HEK293T (cell line): Measurements from ENCODE around the gene GPX5.
"Not testable (repeated sequence)": the region's sequence is repeated elsewhere in the genome, so short reads cannot be mapped to it uniquely, and the experiment has no call there.

Experiments used
- CTCF ChIA-PET: fragments of 350-600 bp; formaldehyde crosslinking; extraction: SDS; loops from one replicate; lab custom pipeline; 2021; ENCODE audit warnings: antibody characterized with exemption, inconsistent platforms; lab: Yijun Ruan, JAX
- POLR2A ChIA-PET: fragments of 350-600 bp; formaldehyde crosslinking; extraction: SDS; loops from one replicate; lab custom pipeline; 2020; ENCODE audit warnings: antibody characterized with exemption, inconsistent platforms; lab: Yijun Ruan, JAX
- DNase-seq: peaks from one replicate; pipeline ENCODE4 v3.0.0; 2012; ENCODE audit warnings: mixed read lengths; ENCODE audit errors: extremely low spot score
- ARNT ChIP-seq: fragments of 450-650 bp; IDR thresholded peaks from 2 replicates; pipeline ENCODE4 v1.6.1; 2017; ENCODE audit warnings: mild to moderate bottlenecking
- BHLHE40 ChIP-seq: fragments of 450-650 bp; IDR thresholded peaks from 2 replicates; pipeline ENCODE4 v1.6.1; 2016; ENCODE audit warnings: mild to moderate bottlenecking, moderate library complexity, borderline replicate concordance
- CTBP1 ChIP-seq: fragments of 450-650 bp; IDR thresholded peaks from 2 replicates; pipeline ENCODE4 v1.6.1; 2016; ENCODE audit warnings: borderline replicate concordance
- ELF4 ChIP-seq: fragments of 450-650 bp; IDR thresholded peaks from 2 replicates; pipeline ENCODE4 v1.6.1; 2017; ENCODE audit warnings: antibody characterized with exemption
- FOXA1 ChIP-seq: fragments of 450-650 bp; IDR thresholded peaks from 2 replicates; pipeline ENCODE4 v1.6.1; 2016; ENCODE audit warnings: mild to moderate bottlenecking
- FOXK2 ChIP-seq: fragments of 450-650 bp; IDR thresholded peaks from 2 replicates; pipeline ENCODE4 v1.6.1; 2016; ENCODE audit warnings: mild to moderate bottlenecking
- FOXM1 ChIP-seq: fragments of 450-650 bp; IDR thresholded peaks from 2 replicates; pipeline ENCODE4 v1.6.1; 2017; ENCODE audit warnings: mild to moderate bottlenecking, borderline replicate concordance
- HDGF ChIP-seq: fragments of 450-650 bp; IDR thresholded peaks from 2 replicates; pipeline ENCODE4 v1.6.1; 2017; ENCODE audit warnings: antibody characterized with exemption, borderline replicate concordance
- L3MBTL2 ChIP-seq: fragments of 450-650 bp; conservative IDR thresholded peaks from 2 replicates; pipeline ENCODE4 v1.6.1; 2016; ENCODE audit warnings: mild to moderate bottlenecking
- LEF1 ChIP-seq: fragments of 450-650 bp; IDR thresholded peaks from 2 replicates; pipeline ENCODE4 v1.6.1; 2017; ENCODE audit warnings: mild to moderate bottlenecking, borderline replicate concordance
- NFRKB ChIP-seq: fragments of 450-650 bp; IDR thresholded peaks from 2 replicates; pipeline ENCODE4 v1.6.1; 2016; ENCODE audit warnings: mild to moderate bottlenecking, moderate library complexity
- SP1 ChIP-seq: fragments of 450-650 bp; IDR thresholded peaks from 2 replicates; pipeline ENCODE4 v1.6.1; 2017
- SUZ12 ChIP-seq: fragments of 450-650 bp; IDR thresholded peaks from 2 replicates; pipeline ENCODE4 v1.6.1; 2016; ENCODE audit warnings: mild to moderate bottlenecking
- TARDBP ChIP-seq: fragments of 450-650 bp; IDR thresholded peaks from 2 replicates; pipeline ENCODE4 v1.6.1; 2016
- ZNF384 ChIP-seq: fragments of 450-650 bp; IDR thresholded peaks from 2 replicates; pipeline ENCODE4 v1.6.1; 2016
- TF ChIP-seq, protein P1 (sequence below): fragments of 450-650 bp; IDR thresholded peaks from 2 replicates; pipeline ENCODE4 v1.6.1; 2016

GPX5 gene

DNA sequence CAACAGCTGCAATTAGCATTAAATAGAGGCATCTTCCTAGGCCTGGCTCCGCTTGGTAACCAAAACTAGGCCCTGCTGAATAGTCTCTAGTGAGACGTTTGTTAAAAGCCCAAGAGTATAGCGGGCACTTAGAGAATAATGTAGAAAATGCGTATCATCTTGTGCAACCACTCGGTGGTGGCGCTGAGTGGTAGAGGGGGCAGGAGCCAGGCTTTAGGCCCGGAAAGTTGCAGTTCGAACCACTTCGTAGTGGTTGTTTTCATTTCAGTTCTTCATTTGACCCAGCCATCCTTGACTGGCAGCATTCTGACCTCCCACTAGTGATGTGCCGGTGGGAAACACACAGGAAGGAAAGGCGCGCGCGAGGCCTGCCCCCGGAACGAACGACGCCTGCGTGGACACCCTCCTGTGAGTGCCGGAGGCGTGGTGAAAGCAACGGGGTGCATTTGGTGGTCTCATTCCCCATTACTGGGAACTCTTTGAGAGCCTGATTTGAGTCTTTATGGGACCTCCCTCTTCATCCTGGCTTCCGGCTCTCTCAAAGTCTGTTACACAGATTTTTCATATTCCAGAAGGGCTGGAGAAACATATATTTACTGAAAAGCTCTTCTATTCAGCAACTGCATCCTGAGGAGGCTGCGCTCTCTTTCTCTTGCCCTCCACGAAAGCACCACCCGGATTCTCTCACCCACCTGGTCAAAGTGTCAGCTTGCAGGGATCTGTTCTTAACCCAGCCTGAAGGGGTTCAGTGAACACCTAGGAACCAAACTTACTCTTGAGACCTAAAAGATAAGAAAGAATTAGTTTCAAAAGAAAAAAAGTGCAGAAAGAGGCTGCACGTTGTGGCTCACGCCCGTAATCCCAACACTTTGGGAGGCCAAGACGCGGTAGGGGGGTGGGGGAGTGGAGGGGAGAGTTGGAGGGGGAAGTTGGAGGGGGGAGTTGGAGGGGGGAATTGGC is 18.2 kb downstream of the GPX5 start:
- ChIA-PET POLR2A (interaction anchor here (1.7 to 2.7 kb wide), 2 partner anchors 42 to 97 kb away, joined by 9 to 20 read pairs; a partner anchor contains a TSS), CTCF (interaction anchor here (0.6 to 1.6 kb wide), 2 partner anchors 21 to 398 kb away, joined by 4 read pairs; no protein-coding TSS in a partner anchor)
- no peak for DNase-seq
- no peak for TF ChIP-seq ZNF384
- no peak for TF ChIP-seq BHLHE40
- TF ChIP-seq LEF1: no peak
- no peak for TF ChIP-seq CTBP1
- TF ChIP-seq, protein P1, sequence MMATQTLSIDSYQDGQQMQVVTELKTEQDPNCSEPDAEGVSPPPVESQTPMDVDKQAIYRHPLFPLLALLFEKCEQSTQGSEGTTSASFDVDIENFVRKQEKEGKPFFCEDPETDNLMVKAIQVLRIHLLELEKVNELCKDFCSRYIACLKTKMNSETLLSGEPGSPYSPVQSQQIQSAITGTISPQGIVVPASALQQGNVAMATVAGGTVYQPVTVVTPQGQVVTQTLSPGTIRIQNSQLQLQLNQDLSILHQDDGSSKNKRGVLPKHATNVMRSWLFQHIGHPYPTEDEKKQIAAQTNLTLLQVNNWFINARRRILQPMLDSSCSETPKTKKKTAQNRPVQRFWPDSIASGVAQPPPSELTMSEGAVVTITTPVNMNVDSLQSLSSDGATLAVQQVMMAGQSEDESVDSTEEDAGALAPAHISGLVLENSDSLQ: no peak
- TF ChIP-seq SUZ12: no peak
- no peak for TF ChIP-seq ELF4
- no peak for TF ChIP-seq FOXA1
- no peak for TF ChIP-seq TARDBP
- no peak for TF ChIP-seq NFRKB
- no peak for TF ChIP-seq HDGF
- no peak for TF ChIP-seq SP1
- no peak for TF ChIP-seq ARNT
- no peak for TF ChIP-seq FOXK2
- no peak for TF ChIP-seq L3MBTL2
- no peak for TF ChIP-seq FOXM1

DNA sequence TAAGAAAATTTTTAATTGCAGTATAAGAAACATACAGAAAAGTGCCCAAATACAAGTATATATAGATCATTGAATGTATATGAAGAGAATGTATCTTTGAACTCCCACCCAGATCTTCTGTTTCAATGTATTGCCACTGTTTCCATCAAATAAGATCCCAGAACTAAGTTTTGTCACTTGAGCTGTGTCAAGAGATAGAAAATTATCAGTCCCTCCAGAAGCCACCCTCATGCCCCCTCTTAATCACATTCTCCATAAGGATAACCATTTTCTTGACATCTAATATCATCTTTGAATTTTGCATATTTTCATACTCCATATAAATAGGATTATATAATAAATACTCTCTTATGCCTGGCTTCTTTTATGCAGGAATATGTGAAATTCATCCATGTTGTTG is 20.3 kb downstream of the GPX5 start:
- no peak for DNase-seq
- ChIA-PET CTCF (no interaction called here), POLR2A (no interaction called here)
- TF ChIP-seq FOXK2: no peak
- TF ChIP-seq SP1: no peak
- TF ChIP-seq FOXA1: no peak
- TF ChIP-seq NFRKB: no peak
- TF ChIP-seq, protein P1: no peak
- TF ChIP-seq ZNF384: no peak
- no peak for TF ChIP-seq ELF4
- no peak for TF ChIP-seq BHLHE40

DNA sequence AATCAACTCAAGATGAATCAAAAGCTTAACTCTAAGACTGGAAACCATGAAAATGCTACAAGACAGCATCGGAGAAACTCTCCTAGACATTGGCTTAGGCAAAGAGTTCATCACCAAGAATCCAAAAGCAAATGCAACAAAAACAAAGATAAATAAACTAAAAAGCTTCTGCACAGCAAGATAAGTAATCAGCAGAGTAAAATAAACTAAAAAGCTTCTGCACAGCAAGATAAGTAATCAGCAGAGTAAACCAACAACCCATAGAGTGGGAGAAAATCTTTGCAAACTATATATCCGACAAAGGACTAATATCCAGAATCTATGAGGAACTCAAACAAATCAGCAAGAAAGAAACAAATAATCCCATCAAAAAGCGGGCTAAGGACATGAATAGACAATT is 21.3 kb downstream of the GPX5 start:
- DNase-seq, CTCF ChIA-PET, POLR2A ChIA-PET: not testable (repeated sequence)

DNA sequence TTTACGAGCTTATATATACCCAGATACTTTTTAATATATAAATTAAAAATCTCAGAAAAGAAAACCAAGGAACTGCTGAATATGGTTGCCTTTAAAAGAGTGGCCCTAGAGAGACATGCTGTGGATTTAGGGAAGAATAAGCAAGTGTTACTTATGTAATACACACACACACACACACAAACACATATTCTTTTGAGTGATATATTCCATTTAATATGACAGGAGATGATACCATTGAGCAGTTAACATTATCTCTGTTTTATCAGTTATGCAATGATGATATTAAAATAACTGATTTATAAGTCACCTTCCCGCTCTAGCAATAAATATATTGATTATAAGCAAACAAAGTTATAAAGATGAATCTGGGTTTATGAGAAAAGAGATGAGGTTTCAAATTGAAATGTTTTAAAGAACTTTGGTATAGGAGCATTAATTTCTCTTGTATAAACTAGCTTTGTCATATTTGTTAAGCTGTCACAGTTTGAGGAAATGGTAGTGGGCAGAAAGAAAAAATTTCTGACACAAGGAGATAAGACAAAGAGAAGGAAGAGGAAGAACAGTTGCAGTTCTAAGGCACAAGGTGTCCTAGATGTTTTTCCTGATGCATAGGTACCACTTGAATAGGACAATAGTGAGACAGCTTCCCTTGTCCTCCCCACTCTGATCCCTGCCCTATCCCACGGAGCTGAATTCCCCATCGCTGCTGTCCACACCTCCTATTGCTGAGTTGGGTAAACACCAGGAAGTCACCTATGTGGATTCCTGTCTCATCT is 26.4 kb downstream of the GPX5 start:
- POLR2A ChIA-PET: no interaction called here
- CTCF ChIA-PET: interaction anchor here (0.7 to 1.3 kb wide), 2 partner anchors 10 to 41 kb away, joined by 3 read pairs; no protein-coding TSS in a partner anchor
- no peak for DNase-seq
- TF ChIP-seq ARNT (no peak), L3MBTL2 (no peak), SUZ12 (no peak)

DNA sequence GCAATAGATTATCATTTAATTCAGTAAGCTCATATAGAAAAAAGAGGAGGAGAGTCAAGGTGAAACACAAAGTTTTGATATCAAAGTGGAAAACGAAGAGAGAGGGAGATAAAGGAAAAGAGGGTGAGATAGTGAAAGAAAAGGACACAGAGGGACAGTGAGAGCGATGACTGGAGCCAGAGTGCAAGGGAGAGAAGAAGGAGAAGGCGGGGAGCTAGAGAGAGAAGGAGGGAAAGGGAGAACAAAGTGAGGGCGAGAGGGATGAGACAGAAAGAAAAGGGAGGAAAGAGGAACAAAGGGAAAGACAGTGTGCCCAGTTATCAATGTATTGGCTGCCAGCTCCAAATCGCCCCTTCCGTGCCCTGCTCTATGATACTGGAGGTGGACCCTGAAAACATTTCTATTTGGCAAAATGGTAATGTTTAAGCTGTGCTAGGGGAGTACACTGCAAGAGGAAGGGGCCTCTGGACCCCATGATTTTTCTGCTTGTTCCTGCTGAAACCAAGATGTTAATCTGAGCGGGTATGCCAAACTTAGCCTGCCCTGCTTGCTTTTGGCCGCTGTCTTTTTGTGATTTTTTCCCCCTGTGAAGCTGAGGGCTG is 27.8 kb downstream of the GPX5 start:
- DNase-seq: no peak
- TF ChIP-seq, protein P1: no peak
- no peak for TF ChIP-seq ARNT
- ChIA-PET POLR2A (interaction anchor here (1.0 to 2.0 kb wide), 2 partner anchors 11 to 33 kb away, joined by 3 to 6 read pairs; a partner anchor contains a TSS), CTCF (interaction anchor here (1.3 kb wide), 1 partner anchor 11 kb away, joined by 3 read pairs; no protein-coding TSS in a partner anchor)
